ENCODE results near the gene DDX41.

Gene DDX41

DNA sequence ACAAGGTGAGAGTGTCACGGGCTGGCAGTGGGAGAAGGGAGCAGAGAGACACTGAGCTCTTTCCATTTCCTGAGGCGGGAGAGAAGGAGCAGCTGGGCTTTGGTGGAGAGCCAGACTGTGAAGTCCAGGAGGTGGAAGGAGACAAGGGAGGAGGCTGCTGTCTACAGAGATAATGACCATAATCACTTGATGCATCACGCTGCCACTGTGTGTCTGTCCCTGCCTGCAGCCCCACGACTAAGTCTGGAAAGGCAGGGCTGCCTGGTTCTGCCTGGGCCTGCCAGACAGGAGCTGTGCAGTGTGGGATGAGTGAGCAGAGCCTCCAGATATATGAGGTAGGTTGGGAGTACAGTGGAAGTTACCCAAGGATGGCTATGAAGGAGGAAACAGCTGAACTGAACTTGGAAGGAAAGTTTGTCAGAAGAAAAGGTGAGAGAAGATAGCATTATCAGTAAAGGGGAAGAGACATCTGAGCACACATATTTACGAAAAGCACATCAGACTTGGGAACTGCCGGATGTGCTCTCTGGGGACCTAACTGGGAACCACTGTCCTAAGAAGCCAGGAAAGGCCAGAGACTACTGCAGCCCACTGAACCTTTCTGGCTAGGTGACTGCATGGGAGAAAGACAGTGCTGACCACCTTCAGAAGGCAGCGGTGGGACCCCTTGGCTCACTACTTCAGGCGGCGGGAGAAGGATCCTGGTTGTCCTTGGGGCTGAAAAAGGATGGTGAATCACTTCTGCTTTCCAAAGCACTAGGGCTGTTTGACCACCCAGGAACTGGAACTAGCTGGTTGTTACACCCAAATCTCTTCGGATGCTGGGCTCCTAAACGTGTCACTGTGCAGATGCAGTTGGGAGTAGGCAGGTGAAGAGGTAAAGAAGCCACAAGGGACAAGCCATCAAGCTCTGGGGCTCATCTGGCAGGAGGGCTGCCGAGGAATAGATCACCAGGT, 12.8 kb upstream of the DDX41 start:
- DNase-seq (ENCODE audit: low spot score in 2 of 2) (no peak), ATAC-seq (ENCODE audit: low read depth) (no peak)
- no peak overlapping the region for H3K4me3 Mint-ChIP-seq
- no peak overlapping the region for H3K27ac Mint-ChIP-seq
- H3K27me3 Mint-ChIP-seq, result no peaks in the 10 kb centered on the region
- no peaks in the 10 kb centered on the region for H3K9me3 Mint-ChIP-seq
- H3K4me1 Mint-ChIP-seq, result no peaks in the 10 kb centered on the region
- peaks cover 18% of the 10 kb centered on the region for H3K36me3 Mint-ChIP-seq

DNA sequence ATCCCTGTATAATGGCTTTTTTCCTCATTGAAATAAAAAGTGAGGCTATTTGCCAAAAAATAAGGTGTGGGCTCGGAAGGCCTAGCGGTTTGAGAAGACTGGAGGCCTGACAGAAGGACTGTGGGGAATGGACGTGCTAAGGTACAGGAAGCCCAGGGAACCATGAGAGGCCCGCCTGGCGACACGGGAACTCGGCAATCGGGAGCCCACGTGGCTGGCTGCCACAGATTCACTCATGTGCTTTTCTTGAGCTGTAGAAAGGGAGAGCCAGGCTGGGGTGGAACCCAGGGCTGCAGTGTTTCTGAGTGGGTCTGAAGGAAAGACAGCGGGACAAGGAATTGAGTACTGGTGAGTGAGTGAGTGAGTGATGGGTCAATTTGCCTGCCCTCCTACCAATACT, 11.9 kb upstream of the DDX41 start:
- Mint-ChIP-seq H3K27ac (no peak overlapping the region), H3K27me3 (no peaks in the 10 kb centered on the region), H3K9me3 (no peaks in the 10 kb centered on the region), H3K4me3 (no peak overlapping the region), H3K4me1 (no peaks in the 10 kb centered on the region), H3K36me3 (peaks cover 15% of the 10 kb centered on the region)
- DNase-seq (ENCODE audit: low spot score in 2 of 2), result no peak
- no peak for ATAC-seq (ENCODE audit: low read depth)

DNA sequence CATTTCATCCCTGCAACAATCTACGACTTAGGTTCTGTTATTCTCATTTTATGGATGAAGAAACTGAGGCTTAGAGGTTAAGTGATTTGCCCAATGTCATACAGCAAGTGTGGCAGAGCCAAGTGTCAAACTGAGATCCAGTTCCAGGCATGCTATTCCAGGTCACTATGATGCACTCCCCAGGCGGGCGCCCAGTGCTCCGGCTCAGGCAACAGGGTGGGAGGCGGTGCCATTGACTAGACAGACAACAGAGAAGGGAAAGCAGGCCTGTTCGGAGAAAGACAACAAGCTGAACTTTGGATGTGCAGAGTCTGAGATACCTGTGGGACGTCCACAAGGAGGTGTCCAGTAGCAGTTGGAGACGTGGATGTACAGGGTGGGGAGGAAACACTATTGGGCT, 10.8 kb upstream of the DDX41 start:
- Mint-ChIP-seq H3K27me3 (no peaks in the 10 kb centered on the region), H3K27ac (no peak overlapping the region), H3K36me3 (peaks cover 12% of the 10 kb centered on the region), H3K9me3 (no peaks in the 10 kb centered on the region), H3K4me3 (no peak overlapping the region), H3K4me1 (peaks cover 2% of the 10 kb centered on the region)
- DNase-seq (ENCODE audit: low spot score in 2 of 2) (no peak), ATAC-seq (ENCODE audit: low read depth) (no peak)

DNA sequence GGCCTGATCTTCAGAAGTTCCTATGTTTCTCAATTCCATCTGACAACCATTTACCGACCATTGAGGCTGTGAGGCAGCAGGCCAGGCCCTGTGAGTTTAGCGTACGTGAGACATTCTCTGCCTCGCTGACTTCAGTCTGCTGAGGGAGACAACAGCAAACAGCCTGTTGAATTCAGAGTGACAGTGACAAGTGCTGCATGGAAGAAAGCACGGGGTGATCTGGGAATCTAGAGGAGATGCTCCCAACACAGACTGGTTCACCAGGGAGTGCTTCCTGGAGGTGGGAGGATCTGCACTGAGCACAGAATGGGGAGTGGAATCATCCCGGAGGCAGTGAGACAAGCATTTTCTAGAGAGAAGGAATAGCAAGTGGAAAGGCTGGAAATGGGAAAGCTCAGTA, 10.0 kb upstream of the DDX41 start:
- Mint-ChIP-seq H3K27ac (no peak overlapping the region), H3K9me3 (no peaks in the 10 kb centered on the region), H3K4me3 (no peak overlapping the region), H3K4me1 (peaks cover 2% of the 10 kb centered on the region), H3K27me3 (no peaks in the 10 kb centered on the region), H3K36me3 (peaks cover 8% of the 10 kb centered on the region)
- ATAC-seq (ENCODE audit: low read depth) (no peak), DNase-seq (ENCODE audit: low spot score in 2 of 2) (no peak)

DNA sequence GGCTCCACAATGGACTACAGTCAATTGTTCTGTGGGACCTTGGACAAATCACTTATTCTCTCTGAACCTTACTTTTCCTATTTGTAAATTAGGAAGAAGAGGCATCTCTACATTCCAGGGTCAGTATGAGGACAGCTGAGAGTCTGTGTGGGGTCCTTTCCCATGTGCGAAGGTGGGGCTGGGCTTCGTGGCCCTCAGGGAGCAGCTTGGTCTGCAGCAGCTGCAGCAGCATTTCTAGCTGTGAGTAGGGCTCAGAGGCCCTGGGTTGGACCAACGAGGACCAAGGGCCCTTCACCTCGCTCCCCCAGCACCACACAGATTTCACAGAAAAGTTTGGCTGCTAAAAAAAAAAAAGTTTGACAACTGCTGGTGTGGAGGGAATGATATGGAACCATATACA, 9.4 kb upstream of the DDX41 start:
- H3K4me3 Mint-ChIP-seq, result no peak overlapping the region
- no peak overlapping the region for H3K27ac Mint-ChIP-seq
- no peak for ATAC-seq (ENCODE audit: low read depth)
- no peaks in the 10 kb centered on the region for H3K9me3 Mint-ChIP-seq
- DNase-seq (ENCODE audit: low spot score in 2 of 2), result no peak
- H3K27me3 Mint-ChIP-seq, result no peaks in the 10 kb centered on the region
- H3K36me3 Mint-ChIP-seq, result peaks cover 10% of the 10 kb centered on the region
- H3K4me1 Mint-ChIP-seq, result peaks cover 6% of the 10 kb centered on the region

DNA sequence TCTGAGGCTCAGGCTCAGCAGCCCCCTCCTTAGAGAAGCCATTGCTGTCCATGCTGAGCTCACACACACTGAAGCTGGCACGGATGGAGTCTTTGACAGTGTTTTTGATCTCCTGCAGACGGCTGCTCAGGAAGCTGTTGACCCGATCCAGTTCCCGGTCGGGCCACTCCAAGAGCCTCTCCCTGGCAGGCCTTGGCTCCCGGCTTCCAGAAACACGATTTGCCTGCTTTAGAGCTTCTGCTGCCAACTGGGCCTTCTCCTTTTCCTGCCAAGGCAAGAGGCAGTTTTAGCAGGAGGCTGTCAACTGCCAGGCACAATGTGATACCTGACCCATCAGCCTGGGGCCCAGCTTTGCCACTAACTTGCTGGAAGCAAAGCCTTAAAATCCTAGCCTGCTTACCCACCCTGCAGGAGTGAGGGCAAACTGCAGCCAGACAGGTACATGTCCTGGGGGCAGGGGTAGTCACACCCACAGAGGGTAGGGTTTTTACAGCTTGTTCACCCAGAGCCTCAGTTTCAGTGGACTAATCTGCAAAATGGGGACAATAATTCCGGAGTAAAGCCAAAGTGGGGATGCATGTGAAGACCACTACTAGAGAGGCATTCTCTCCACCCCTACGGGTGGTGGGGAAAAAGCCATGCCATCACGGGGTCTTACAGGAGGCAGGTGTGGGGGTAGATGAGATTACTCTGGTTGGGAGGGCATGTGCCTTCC, 8.3 kb upstream of the DDX41 start:
- H3K4me1 Mint-ChIP-seq, result peaks cover 11% of the 10 kb centered on the region

DNA sequence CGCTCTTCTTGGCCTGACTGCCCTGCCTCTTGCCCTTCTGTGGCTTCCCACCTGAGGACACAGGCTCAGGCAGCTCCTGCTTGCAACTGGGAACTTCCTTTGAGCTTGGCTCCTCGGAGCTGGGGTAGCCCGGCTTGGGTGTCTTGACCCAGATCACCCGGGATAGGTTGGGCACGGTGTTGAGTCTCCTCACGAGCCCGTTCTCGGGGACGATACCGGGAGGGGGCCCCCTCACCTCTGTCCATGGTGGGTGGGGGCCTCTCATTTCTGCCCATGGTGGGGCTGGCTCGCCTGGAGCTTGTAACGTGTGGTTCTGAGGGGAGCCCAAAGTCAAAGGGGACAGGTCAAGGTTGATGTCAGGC, 7.8 kb upstream of the DDX41 start:
- Mint-ChIP-seq H3K4me1 (peaks cover 14% of the 10 kb centered on the region), H3K9me3 (no peaks in the 10 kb centered on the region), H3K27ac (no peak overlapping the region), H3K27me3 (no peaks in the 10 kb centered on the region), H3K36me3 (peaks cover 11% of the 10 kb centered on the region), H3K4me3 (no peak overlapping the region)
- DNase-seq (ENCODE audit: low spot score in 2 of 2) (no peak), ATAC-seq (ENCODE audit: low read depth) (no peak)

More for the DNA sequence above, 8.3 kb upstream of the DDX41 start:
- peak overlapping the region; percentile 6 for H3K27ac Mint-ChIP-seq
- no peaks in the 10 kb centered on the region for H3K27me3 Mint-ChIP-seq
- H3K4me3 Mint-ChIP-seq, result no peak overlapping the region
- peaks cover 12% of the 10 kb centered on the region for H3K36me3 Mint-ChIP-seq
- no peaks in the 10 kb centered on the region for H3K9me3 Mint-ChIP-seq
- DNase-seq (ENCODE audit: low spot score in 2 of 2), result no peak
- no peak for ATAC-seq (ENCODE audit: low read depth)

DNA sequence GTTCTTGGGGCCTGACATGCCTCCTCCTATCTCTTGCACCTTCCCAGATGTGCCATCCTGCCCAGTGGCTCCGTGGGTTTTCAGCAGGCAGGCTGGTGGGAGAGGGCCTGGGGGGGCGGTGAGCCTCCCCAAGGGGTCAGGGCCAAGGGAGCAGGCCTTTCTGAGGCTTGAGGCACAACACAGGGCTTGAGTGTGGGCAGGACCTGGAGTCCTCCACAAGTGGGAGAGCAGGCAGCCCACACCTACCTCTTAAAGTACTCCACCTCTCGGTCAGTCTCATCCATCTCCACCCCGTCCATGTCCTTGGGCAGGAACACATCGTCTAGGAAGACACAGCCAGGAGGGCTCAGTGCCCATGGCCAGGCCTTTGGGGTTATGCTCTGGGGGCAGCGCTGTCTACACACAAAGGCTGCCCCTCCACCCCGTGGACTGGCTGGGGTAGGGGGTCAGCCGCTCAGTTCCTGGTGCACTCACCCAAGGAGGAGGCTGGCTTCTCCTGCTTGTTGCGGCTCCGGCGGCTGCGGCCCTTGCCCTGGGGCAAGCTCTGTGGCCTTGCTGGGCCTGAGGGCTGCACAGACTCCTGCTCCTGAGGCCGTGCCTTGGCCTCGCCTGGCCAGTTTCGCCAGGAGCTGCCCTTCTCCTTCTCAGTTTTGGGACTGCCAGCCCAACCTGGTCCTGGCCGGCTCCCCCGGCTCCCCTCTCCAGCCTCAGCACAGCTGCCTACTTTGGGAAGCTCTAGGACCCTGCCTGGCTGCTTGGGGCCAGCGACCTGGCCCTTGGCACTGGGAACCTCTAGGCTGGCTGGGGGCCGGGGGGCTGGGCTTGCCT, 7.2 kb upstream of the DDX41 start:
- Mint-ChIP-seq H3K4me1 (peaks cover 18% of the 10 kb centered on the region), H3K27me3 (no peaks in the 10 kb centered on the region), H3K9me3 (no peaks in the 10 kb centered on the region), H3K4me3 (no peak overlapping the region), H3K36me3 (peaks cover 7% of the 10 kb centered on the region), H3K27ac (no peak overlapping the region)
- ATAC-seq (ENCODE audit: low read depth), result no peak
- DNase-seq (ENCODE audit: low spot score in 2 of 2), result no peak

DNA sequence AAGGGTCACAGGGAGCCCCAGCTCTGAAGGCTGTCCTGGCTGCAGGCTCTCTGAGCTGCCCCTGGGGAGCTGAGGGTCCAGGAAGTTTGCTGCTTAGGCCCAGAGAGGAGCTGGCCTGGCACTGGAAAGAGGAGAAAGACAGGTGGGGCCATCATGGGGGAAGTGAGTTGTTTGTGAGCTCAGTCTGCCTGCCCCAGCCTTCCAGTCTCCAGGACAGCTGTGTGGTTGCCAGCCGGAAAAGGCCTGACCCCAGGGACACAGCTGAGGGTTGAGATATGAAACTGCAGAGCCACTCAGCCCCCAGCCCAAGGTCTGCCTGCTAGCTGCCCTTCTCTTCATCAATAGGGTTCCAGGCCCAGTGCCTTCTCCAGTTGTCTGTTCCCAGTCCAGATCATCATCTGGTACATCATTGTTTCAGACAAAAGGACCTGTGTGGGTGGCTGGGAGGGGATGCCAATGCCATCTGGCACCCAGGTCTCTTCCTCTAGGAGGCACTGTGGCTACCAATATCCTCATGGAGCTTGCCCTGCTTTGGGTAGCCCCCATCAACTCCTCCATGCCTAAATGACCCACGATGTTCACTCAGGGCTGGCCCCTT, 4.3 kb upstream of the DDX41 start:
- Mint-ChIP-seq H3K4me3 (no peak overlapping the region), H3K27ac (peak overlapping the region; percentile 25), H3K36me3 (peaks cover 11% of the 10 kb centered on the region), H3K27me3 (no peaks in the 10 kb centered on the region), H3K9me3 (no peaks in the 10 kb centered on the region), H3K4me1 (peaks cover 29% of the 10 kb centered on the region)
- ATAC-seq (ENCODE audit: low read depth) (no peak), DNase-seq (ENCODE audit: low spot score in 2 of 2) (no peak)

DNA sequence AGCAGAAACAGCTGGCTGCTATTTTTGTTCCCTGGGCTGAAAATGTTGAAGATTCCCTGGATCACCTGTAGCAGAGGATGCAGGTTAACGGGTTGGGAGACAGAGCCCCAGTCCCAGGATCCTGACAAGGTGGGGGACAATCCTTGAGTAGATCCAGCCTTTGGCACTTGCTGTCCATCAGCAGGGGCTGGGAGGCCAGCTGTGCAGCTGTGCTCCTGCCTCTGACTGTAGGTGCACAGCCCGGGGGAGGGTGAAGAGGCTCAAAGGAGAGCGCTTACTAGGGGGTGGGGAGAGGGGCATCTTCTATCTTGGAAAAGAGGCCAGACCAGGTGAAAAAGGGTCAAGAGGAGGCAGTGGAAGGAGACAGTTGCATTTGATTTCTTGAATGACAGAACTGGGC, 3.5 kb upstream of the DDX41 start:
- peaks cover 13% of the 10 kb centered on the region for H3K36me3 Mint-ChIP-seq
- H3K4me3 Mint-ChIP-seq, result no peak overlapping the region
- no peak for DNase-seq (ENCODE audit: low spot score in 2 of 2)
- no peak for ATAC-seq (ENCODE audit: low read depth)
- H3K27me3 Mint-ChIP-seq, result no peaks in the 10 kb centered on the region
- no peaks in the 10 kb centered on the region for H3K9me3 Mint-ChIP-seq
- peaks cover 34% of the 10 kb centered on the region for H3K4me1 Mint-ChIP-seq
- H3K27ac Mint-ChIP-seq, result peak overlapping the region; percentile 25

DNA sequence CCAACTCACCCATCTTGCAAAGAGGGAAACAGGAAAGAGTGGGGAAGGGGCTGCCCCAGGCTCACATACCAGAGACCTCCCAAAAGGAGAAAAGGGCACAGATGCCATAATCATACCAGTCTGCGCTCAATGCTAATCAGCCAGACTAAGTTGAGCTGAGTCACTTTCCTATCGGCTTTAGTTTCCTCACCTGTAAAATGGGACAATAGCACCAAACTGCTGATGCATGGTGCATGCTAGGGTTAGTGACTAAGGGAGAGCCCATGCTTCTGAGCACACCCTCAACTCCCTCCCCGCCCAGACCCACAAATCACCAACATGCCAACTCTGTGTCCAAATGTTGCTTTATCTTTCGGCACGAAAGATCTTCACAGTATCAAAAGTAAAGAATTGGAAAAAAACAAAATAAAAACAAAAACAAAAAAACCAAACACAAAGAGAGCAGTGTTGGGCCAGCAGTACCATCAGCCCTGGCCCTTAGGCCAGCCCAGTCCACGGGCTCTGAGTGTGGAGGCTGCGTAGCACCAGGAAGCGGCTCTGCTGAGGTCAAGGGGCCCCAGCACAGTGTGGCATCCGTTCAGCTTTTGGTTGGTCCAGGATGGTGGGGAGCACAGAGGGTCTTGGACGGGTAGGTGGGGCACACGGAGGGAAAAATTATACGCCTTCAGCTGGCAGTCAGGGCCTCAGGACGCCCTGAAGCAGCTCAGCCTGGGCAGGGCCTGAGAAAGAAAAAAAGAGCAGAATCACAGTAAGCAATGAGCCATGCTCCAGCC, 2.9 kb upstream of the DDX41 start:
- no peaks in the 10 kb centered on the region for H3K27me3 Mint-ChIP-seq

DNA sequence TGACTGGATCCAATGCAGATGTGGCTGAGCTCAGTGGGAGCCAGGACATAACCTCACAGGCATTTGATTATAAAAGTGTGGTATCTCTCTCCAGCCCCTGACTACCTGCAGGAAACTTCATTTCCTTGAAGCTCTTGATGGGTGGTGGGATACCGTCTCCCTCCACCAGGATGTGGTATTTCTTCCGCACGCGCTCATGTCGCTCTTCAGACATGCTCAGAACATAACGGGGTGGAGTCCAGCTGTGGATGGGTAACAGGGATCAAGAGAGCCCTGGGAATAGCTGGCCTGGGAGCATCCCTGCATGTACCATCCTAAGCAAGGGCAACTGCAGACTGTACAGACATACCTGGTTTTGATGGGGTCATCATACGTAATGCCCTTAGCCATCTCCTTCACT, 1.2 kb downstream of the DDX41 start:
- Mint-ChIP-seq H3K27me3 (no peaks in the 10 kb centered on the region), H3K4me1 (peaks cover 39% of the 10 kb centered on the region), H3K36me3 (peaks cover 28% of the 10 kb centered on the region), H3K4me3 (peak overlapping the region; percentile 89), H3K27ac (peak overlapping the region; percentile 85), H3K9me3 (no peaks in the 10 kb centered on the region)
- DNase-seq (ENCODE audit: low spot score in 2 of 2) (no peak), ATAC-seq (ENCODE audit: low read depth) (no peak)

More for the DNA sequence above, 2.9 kb upstream of the DDX41 start:
- H3K9me3 Mint-ChIP-seq, result no peaks in the 10 kb centered on the region
- no peak for DNase-seq (ENCODE audit: low spot score in 2 of 2)
- H3K36me3 Mint-ChIP-seq, result peaks cover 13% of the 10 kb centered on the region
- H3K4me3 Mint-ChIP-seq, result no peak overlapping the region
- peak overlapping the region; percentile 25 for H3K27ac Mint-ChIP-seq
- H3K4me1 Mint-ChIP-seq, result peaks cover 34% of the 10 kb centered on the region
- no peak for ATAC-seq (ENCODE audit: low read depth)

DNA sequence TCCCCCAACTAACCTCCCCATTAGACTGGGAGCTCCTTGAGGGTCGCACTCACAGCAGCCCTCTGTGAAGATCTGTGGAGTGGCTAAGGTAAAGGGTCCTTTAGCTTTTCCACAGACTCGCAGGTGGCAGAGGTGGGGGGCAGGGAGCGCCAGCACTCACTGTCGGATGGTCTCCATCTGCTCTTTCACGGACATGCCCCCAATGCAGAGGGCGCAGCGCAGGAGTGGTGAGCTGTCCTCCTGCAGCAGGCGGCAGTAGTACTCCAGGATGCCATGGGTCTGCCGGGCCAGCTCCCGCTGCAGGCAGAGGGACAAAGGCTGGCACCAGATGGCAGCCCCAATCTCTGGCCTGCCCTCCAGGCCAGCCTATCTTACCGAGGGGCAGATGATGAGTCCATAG, 2.2 kb downstream of the DDX41 start:
- H3K4me3 Mint-ChIP-seq, result no peak overlapping the region
- H3K9me3 Mint-ChIP-seq, result no peaks in the 10 kb centered on the region
- H3K4me1 Mint-ChIP-seq, result peaks cover 45% of the 10 kb centered on the region

More for the DNA sequence above, 2.2 kb downstream of the DDX41 start:
- ATAC-seq (ENCODE audit: low read depth), result no peak
- Mint-ChIP-seq H3K27me3 (no peaks in the 10 kb centered on the region), H3K27ac (no peak overlapping the region), H3K36me3 (peaks cover 24% of the 10 kb centered on the region)
- DNase-seq (ENCODE audit: low spot score in 2 of 2), result no peak

Data from memory B cell (primary cell).